ENCODE data around the gene TMTC2. TPM values are rescaled to one million over a fixed set of nuclear protein-coding genes. Genes with fewer than 3 reads are reported as not detected.

The TMTC2 gene
- polyA plus RNA-seq, 6 donors from 2014 or later: 0.13 to 0.49 (median 0.17) TPM; not detected in 3

GRCh38 chr12:83149987-83150386 lies 463.3 kb downstream of the TMTC2 start:
- Mint-ChIP-seq H3K27ac (no peak overlapping the region), H3K4me3 (no peak overlapping the region), H3K36me3 (no peaks in the 10 kb centered on the region), H3K9me3 (peaks cover 0 to 7% (median 0%) of the 10 kb centered on the region in 7 donors), H3K4me1 (no peaks in the 10 kb centered on the region), H3K27me3 (no peaks in the 10 kb centered on the region)
- DNase-seq (no peak), ATAC-seq (ENCODE audit: low read depth in 2 of 2) (no peak)

- DNase-seq: no peak
- Mint-ChIP-seq H3K9me3 (peaks cover 0 to 9% (median 0%) of the 10 kb centered on the region in 7 donors), H3K36me3 (no peaks in the 10 kb centered on the region), H3K27me3 (no peaks in the 10 kb centered on the region), H3K27ac (no peak overlapping the region), H3K4me1 (no peaks in the 10 kb centered on the region), H3K4me3 (no peak overlapping the region)
- no peak for ATAC-seq (ENCODE audit: low read depth in 2 of 2)
These were observed 463.9 kb downstream of the TMTC2 start for GRCh38 chr12:83150465-83151189.

DNA sequence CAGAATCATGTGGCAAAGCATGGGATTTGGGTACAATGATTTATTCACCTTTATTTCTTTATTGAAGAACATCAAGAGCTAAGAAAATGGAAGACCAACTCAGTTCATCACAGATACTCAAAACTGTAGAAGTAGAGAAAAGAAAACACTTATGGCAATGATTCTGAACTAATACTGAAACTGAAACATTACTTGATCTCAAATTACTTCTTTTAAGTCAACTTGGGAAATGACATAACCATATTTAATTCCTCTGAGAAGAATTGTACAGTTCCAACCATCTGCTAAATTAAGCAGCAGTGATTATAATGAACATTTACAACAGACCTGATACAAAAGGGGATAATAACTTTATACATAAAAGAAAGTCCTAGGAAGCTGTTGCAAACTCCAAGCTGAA lies 466.5 kb downstream of the TMTC2 start:
- ATAC-seq (ENCODE audit: low read depth in 2 of 2) (no peak), DNase-seq (no peak)
- peaks cover 0 to 9% (median 0%) of the 10 kb centered on the region in 7 donors for H3K9me3 Mint-ChIP-seq
- H3K4me1 Mint-ChIP-seq: no peaks in the 10 kb centered on the region
- H3K27me3 Mint-ChIP-seq: no peaks in the 10 kb centered on the region
- no peak overlapping the region for H3K4me3 Mint-ChIP-seq
- H3K27ac Mint-ChIP-seq: no peak overlapping the region
- H3K36me3 Mint-ChIP-seq: no peaks in the 10 kb centered on the region

DNA sequence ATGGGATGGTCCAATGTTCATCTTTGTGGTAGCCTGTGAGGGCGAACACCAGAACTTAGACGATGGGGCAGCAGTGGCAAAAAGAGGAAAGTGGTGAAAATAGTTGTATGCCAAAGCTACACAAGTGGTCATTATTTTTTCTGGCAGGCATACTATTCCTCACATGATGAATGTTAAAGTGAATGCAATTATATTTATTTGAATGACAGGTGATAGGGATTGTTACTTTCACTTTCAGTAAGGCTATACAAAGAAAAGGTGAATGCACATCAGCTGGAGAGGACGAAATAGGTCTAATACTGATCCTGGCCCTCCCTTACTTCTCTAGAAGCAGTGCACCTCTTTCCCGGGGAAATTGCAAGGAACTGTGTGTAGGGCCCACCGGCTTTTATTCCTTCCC lies 470.1 kb downstream of the TMTC2 start:
- H3K27ac Mint-ChIP-seq: no peak overlapping the region
- ATAC-seq (ENCODE audit: low read depth in 2 of 2): no peak
- no peaks in the 10 kb centered on the region for H3K4me1 Mint-ChIP-seq
- DNase-seq: no peak
- H3K36me3 Mint-ChIP-seq: no peaks in the 10 kb centered on the region
- H3K9me3 Mint-ChIP-seq: peaks cover 0 to 6% (median 1%) of the 10 kb centered on the region in 7 donors
- H3K4me3 Mint-ChIP-seq: no peak overlapping the region
- no peaks in the 10 kb centered on the region for H3K27me3 Mint-ChIP-seq

DNA sequence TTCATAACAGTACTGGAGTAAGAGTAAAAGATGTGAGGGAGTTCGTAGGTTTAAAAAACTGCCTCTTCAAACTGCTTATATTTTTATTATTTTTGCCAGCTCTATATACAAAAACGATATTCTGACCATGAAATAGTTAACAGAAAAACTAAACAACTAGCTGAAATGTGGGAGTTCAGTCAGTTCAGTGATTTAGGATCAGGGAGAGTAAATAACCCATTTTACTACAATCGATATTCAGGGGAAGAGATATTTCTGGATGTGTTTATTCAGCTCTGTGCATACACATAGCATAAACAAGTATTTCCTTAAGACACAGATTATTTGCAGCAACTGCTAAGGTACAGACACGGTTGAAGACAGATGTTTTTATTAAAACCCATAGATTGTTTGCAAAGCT lies 470.9 kb downstream of the TMTC2 start:
- no peaks in the 10 kb centered on the region for H3K4me1 Mint-ChIP-seq
- peaks cover 0 to 6% (median 3%) of the 10 kb centered on the region in 7 donors for H3K9me3 Mint-ChIP-seq
- no peaks in the 10 kb centered on the region for H3K27me3 Mint-ChIP-seq
- no peaks in the 10 kb centered on the region for H3K36me3 Mint-ChIP-seq
- ATAC-seq (ENCODE audit: low read depth in 2 of 2): no peak
- no peak for DNase-seq
- no peak overlapping the region for H3K27ac Mint-ChIP-seq
- no peak overlapping the region for H3K4me3 Mint-ChIP-seq

DNA sequence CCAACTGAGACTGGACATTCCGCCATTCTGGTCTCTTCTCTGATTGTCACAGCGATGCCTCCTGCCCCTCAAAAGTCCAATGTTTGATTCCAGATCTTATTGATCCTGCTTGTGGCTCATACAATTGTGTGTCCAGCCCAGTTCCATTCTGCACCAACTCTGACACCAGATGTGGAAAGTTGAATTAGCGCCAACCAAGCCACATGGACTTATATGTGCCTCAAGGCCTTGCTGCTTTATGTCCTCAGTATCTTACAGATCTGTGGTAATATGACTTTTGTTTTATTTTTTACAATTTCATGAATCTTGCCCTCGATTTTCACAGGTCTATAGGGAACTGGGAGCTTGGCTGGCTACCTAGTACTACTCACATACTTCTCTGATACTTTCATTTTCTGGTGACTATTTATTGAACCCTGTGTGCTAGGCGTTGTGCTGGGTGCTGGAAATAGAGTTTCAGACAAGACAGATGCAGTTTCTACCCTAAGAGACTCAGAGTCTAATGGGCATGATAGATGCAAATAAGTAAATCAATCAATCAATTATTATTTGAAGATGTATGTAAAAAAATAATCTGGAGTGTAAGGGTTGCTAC lies 472.0 kb downstream of the TMTC2 start:
- Mint-ChIP-seq H3K27me3 (no peaks in the 10 kb centered on the region), H3K36me3 (no peaks in the 10 kb centered on the region), H3K9me3 (peaks cover 0 to 11% (median 3%) of the 10 kb centered on the region in 7 donors), H3K27ac (no peak overlapping the region), H3K4me1 (no peaks in the 10 kb centered on the region), H3K4me3 (no peak overlapping the region)
- no peak for DNase-seq
- ATAC-seq (ENCODE audit: low read depth in 2 of 2): no peak

- no peak for ATAC-seq (ENCODE audit: low read depth in 2 of 2)
- peaks cover 0 to 11% (median 0%) of the 10 kb centered on the region in 7 donors for H3K9me3 Mint-ChIP-seq
- no peak overlapping the region for H3K4me3 Mint-ChIP-seq
- no peaks in the 10 kb centered on the region for H3K4me1 Mint-ChIP-seq
- no peaks in the 10 kb centered on the region for H3K27me3 Mint-ChIP-seq
- H3K27ac Mint-ChIP-seq: no peak overlapping the region
- no peaks in the 10 kb centered on the region for H3K36me3 Mint-ChIP-seq
- no peak for DNase-seq
These were observed 474.8 kb downstream of the TMTC2 start for GRCh38 chr12:83161456-83161855.

DNA sequence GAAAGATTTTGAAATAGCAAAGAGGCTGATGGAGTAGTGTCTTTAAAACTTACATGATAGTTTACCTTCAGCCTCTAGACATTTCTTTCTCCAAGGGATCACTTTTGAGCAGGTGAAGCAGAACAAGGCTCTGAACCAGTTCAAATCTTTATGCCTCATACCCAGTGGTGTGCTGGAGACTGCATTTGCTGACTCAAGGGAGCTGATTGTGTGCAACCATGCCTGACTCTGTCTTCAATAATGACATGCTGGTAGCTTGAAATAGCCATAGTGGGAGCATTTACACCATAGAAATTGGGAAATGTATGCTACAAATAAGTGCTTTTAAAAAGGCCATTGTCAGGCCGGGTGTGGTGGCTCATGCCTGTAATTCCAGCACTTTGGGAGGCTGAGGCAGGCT lies 482.0 kb downstream of the TMTC2 start:
- H3K27me3 Mint-ChIP-seq: no peaks in the 10 kb centered on the region
- no peak for ATAC-seq (ENCODE audit: low read depth in 2 of 2)
- no peaks in the 10 kb centered on the region for H3K36me3 Mint-ChIP-seq
- H3K27ac Mint-ChIP-seq: no peak overlapping the region
- no peak for DNase-seq
- no peaks in the 10 kb centered on the region for H3K4me1 Mint-ChIP-seq
- no peak overlapping the region for H3K4me3 Mint-ChIP-seq
- peaks cover 0 to 2% (median 0%) of the 10 kb centered on the region in 7 donors for H3K9me3 Mint-ChIP-seq

GRCh38 chr12:83172441-83172840 lies 485.7 kb downstream of the TMTC2 start:
- peaks cover 0 to 4% (median 0%) of the 10 kb centered on the region in 7 donors for H3K9me3 Mint-ChIP-seq
- H3K27ac Mint-ChIP-seq: no peak overlapping the region
- H3K4me1 Mint-ChIP-seq: no peaks in the 10 kb centered on the region
- no peaks in the 10 kb centered on the region for H3K27me3 Mint-ChIP-seq
- no peak overlapping the region for H3K4me3 Mint-ChIP-seq
- DNase-seq: no peak
- ATAC-seq (ENCODE audit: low read depth in 2 of 2): no peak
- H3K36me3 Mint-ChIP-seq: no peaks in the 10 kb centered on the region

DNA sequence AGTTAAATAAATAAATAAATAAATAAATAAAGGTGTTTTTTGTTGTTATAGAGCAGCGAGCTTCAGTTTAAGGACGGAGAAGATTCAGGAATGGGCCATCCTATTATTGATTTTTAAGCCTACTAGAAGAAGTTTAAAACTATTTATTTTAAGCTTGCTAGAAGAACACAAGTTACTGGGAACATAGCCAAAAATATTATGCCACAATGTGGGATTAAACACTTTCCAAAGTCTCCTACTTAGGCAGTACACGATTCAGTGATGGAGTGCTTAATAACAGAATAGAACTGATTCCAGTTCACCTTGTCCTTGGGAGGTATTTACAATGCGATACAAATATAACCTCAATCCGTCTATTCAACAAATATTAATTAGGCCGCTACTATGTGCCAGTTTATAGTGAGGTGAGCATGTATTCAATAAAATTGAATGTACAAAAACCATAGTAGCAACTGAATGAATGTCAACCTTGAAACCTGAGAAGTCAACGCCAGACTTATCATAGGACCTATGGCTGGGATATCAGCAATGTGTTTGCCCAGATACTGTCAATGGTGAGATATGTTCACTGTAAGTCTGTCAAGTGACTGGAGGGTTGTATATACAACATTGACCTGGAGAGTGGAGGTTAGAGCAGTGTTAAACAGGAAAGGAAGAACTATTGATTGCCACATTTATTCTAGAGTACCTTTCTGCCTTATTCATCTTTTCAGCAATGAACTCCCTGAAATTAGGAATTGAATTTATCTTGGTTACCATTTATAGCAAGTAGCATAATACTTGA lies 486.4 kb downstream of the TMTC2 start:
- ATAC-seq (ENCODE audit: low read depth in 2 of 2) (no peak), DNase-seq (no peak)
- Mint-ChIP-seq H3K4me1 (no peaks in the 10 kb centered on the region), H3K27me3 (no peaks in the 10 kb centered on the region), H3K27ac (no peak overlapping the region), H3K36me3 (no peaks in the 10 kb centered on the region), H3K9me3 (peaks cover 0 to 4% (median 0%) of the 10 kb centered on the region in 7 donors), H3K4me3 (no peak overlapping the region)

DNA sequence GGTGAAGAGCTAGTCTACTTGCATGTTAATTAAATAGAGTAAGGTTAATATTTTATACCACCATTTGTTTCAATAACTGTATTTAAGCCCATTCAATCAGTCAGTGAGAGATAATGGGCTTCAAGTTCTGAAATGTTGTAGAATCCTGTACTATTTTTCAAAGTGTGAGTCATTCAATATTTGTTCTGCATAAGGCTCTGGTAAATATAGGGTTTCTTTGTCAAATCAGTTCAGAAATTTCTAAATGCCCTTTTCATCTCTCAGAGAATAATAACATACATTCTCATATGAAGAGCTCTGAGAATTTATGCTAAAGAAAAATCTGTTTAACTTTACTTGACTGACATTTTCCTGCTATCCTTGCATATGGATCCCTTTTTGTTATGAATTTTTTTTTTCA lies 493.3 kb downstream of the TMTC2 start:
- no peak for DNase-seq
- no peak overlapping the region for H3K27ac Mint-ChIP-seq
- H3K4me1 Mint-ChIP-seq: no peaks in the 10 kb centered on the region
- H3K27me3 Mint-ChIP-seq: no peaks in the 10 kb centered on the region
- H3K9me3 Mint-ChIP-seq: peaks cover 0 to 9% (median 0%) of the 10 kb centered on the region in 7 donors
- no peak for ATAC-seq (ENCODE audit: low read depth in 2 of 2)
- no peaks in the 10 kb centered on the region for H3K36me3 Mint-ChIP-seq
- H3K4me3 Mint-ChIP-seq: no peak overlapping the region

DNA sequence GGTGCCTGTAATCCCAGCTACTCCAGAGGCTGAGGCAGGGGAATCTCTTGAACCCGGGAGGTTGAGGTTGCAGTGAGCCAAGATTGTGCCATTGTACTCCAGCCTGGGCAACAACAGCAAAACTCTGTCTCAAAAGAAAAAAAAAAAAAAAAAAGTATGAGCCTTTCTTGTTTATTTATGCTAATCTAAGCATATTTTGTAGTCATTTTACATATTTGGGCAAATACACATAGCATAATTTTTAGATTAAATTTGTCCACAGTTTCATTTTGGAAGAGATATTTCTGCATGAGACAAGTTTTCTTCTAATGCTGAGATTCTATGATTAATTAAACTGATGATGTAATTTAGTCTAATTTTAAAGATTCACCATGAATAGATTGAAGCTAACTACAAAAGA lies 494.4 kb downstream of the TMTC2 start:
- Mint-ChIP-seq H3K36me3 (no peaks in the 10 kb centered on the region), H3K27ac (no peak overlapping the region), H3K4me3 (no peak overlapping the region), H3K9me3 (peaks cover 0 to 6% (median 0%) of the 10 kb centered on the region in 7 donors), H3K27me3 (no peaks in the 10 kb centered on the region), H3K4me1 (no peaks in the 10 kb centered on the region)
- DNase-seq (no peak), ATAC-seq (ENCODE audit: low read depth in 2 of 2) (no peak)

DNA sequence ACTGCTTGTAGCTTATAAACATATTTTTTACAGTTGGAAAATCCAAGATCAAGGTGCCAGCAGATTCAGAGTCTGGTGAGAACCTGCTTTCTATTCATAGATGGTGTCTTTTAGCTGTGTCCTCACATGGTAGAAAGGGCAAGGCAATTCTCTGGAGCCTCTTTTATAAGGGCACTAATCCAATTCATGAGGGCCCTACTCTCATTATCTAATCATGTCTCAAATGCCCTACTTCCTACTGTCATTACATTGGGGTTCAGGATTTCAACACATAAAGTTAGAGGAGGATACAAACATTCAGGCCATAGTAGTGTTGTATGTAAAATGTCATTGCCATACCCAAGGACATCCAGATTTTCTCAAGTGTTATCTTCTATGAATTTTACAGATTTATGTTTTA lies 496.4 kb downstream of the TMTC2 start:
- peaks cover 0 to 9% (median 1%) of the 10 kb centered on the region in 7 donors for H3K9me3 Mint-ChIP-seq
- DNase-seq (no peak), ATAC-seq (ENCODE audit: low read depth in 2 of 2) (no peak)
- no peak overlapping the region for H3K27ac Mint-ChIP-seq
- H3K36me3 Mint-ChIP-seq: no peaks in the 10 kb centered on the region
- no peaks in the 10 kb centered on the region for H3K4me1 Mint-ChIP-seq
- no peak overlapping the region for H3K4me3 Mint-ChIP-seq
- H3K27me3 Mint-ChIP-seq: no peaks in the 10 kb centered on the region
